HCT116 (cell line): ENCODE data around the gene CELSR3. TPM values are rescaled to one million over a fixed set of nuclear protein-coding genes. Genes with fewer than 3 reads are reported as not detected.

Experiments
- ATAC-seq: fragments of 200-7000 bp; cut with Tn5 transposase; 2 replicates; pipeline ENCODE4 v1.9.1; 2020; ENCODE audit warnings: mild to moderate bottlenecking, moderate library complexity
- BruUV-seq: library from RNA; stranded (reverse); fragments of 400-500 nt; replicated peaks from 2 replicates; lab custom pipeline; 2021; lab: Mats Ljungman, UMichigan
- CTCF ChIA-PET: fragments of 300-600 bp; sonication (Branson Sonifier 250); formaldehyde crosslinking; loops from one replicate; lab custom pipeline; 2021; ENCODE audit warnings: antibody characterized with exemption; lab: Charles Lee
- POLR2A ChIA-PET: fragments of 300-600, 350-600 bp; sonication (Branson Sonifier 250); formaldehyde crosslinking; loops from one replicate; lab custom pipeline; 2021; ENCODE audit warnings: antibody characterized with exemption; lab: Charles Lee
- RAD21 ChIA-PET, 2 experiments: fragments of 300-600 bp; sonication (Branson Sonifier 250); formaldehyde crosslinking; loops; one replicate each; lab custom pipeline; 2023; ENCODE audit warnings: low total read pairs in 2 of 2; ENCODE audit not compliant: uncharacterized antibody in 2 of 2, unreplicated experiment in 2 of 2, low non-redundant PET in 1 of 2; lab: Charles Lee
- DNase-seq: peaks from one replicate; pipeline ENCODE4 v3.0.0-alpha.2; 2010; ENCODE audit warnings: low read depth, low spot score
- H2AFZ ChIP-seq: fragments of 200-600 bp; shearing (Covaris generic), sonication (generic); 2 replicates; pipeline ENCODE4 v1.6.1; 2017; ENCODE audit warnings: low read depth, mixed run types, mixed read lengths, antibody characterized with exemption, low read length; ENCODE audit not compliant: poor library complexity, severe bottlenecking
- H3K27ac ChIP-seq: 2 replicates; pipeline ENCODE4 v1.5.1; 2012; ENCODE audit warnings: low read depth, low read length
- H3K27me3 ChIP-seq: fragments of 200-600 bp; sonication (generic); 2 replicates; pipeline ENCODE4 v1.6.1; 2016; ENCODE audit warnings: mixed run types, low read length, mixed read lengths; ENCODE audit not compliant: insufficient read depth
- H3K36me3 ChIP-seq, 2 experiments: fragments of 200-500 bp in 1 of 2; fragments of 200-600 bp in 1 of 2; sonication (Bioruptor generic) in 1 of 2; sonication (generic) in 1 of 2; 2 replicates each; pipeline versions ENCODE4 v1.5.1 to v1.6.1; 2014 to 2016; ENCODE audit warnings: low read length in 2 of 2, inconsistent platforms in 1 of 2, mixed read lengths in 1 of 2, mixed run types in 1 of 2; ENCODE audit not compliant: insufficient read depth in 2 of 2, control insufficient read depth in 1 of 2
- H3K4me1 ChIP-seq, 2 experiments: fragments of 200-600 bp in 1 of 2; sonication (generic) in 1 of 2; 2 replicates each; pipeline versions ENCODE4 v1.5.1 to v1.6.1; 2012 to 2017; ENCODE audit warnings: low read length in 2 of 2, inconsistent platforms in 1 of 2, mild to moderate bottlenecking in 1 of 2, mixed read lengths in 1 of 2, mixed run types in 1 of 2, moderate library complexity in 1 of 2; ENCODE audit not compliant: insufficient read depth in 2 of 2, control insufficient read depth in 1 of 2
- H3K4me2 ChIP-seq: fragments of 200-600 bp; sonication (generic); 2 replicates; pipeline ENCODE4 v1.6.1; 2017; ENCODE audit warnings: mixed run types, low read length, mixed read lengths
- H3K4me3 ChIP-seq, 2 experiments: fragments of 200-600 bp in 1 of 2; sonication (generic) in 1 of 2; replicated peaks in 1 of 2; 2 replicates each; pipeline ENCODE4 v1.5.1; 2011 to 2016; ENCODE audit warnings: low read length in 2 of 2, control low read depth in 1 of 2, low read depth in 1 of 2, mild to moderate bottlenecking in 1 of 2, mixed read lengths in 1 of 2, mixed run types in 1 of 2
- H3K79me2 ChIP-seq: fragments of 200-600 bp; sonication (generic); 2 replicates; pipeline ENCODE4 v1.6.1; 2017; ENCODE audit warnings: mild to moderate bottlenecking, mixed run types, low read length, moderate library complexity, mixed read lengths; ENCODE audit not compliant: insufficient read depth
- H3K9ac ChIP-seq: fragments of 200-600 bp; sonication (generic); 2 replicates; pipeline ENCODE4 v1.6.1; 2016; ENCODE audit warnings: low read length, mixed read lengths
- H3K9me2 ChIP-seq: fragments of 200-600 bp; sonication (generic), shearing (Covaris generic); 2 replicates; pipeline ENCODE4 v1.6.1; 2017; ENCODE audit warnings: mixed run types, mild to moderate bottlenecking, moderate library complexity; ENCODE audit not compliant: insufficient read depth
- H3K9me3 ChIP-seq, 2 experiments: fragments of 200-500 bp in 1 of 2; fragments of 200-600 bp in 1 of 2; sonication (Bioruptor generic) in 1 of 2; sonication (generic) in 1 of 2; 2 replicates each; pipeline ENCODE4 v1.6.1; 2014 to 2017; ENCODE audit warnings: low read length in 2 of 2, mixed read lengths in 2 of 2, inconsistent platforms in 1 of 2, low read depth in 1 of 2, mild to moderate bottlenecking in 1 of 2, mixed run types in 1 of 2, moderate library complexity in 1 of 2; ENCODE audit not compliant: control insufficient read depth in 1 of 2, insufficient read depth in 1 of 2
- H4K20me1 ChIP-seq: fragments of 200-600 bp; sonication (generic), shearing (Covaris generic); 2 replicates; pipeline ENCODE4 v1.6.1; 2017; ENCODE audit warnings: mixed run types, mild to moderate bottlenecking, moderate library complexity; ENCODE audit not compliant: insufficient read depth
- ATF3 ChIP-seq: IDR thresholded peaks from 2 replicates; pipeline ENCODE4 v1.6.1; 2012
- CBX3 ChIP-seq: IDR thresholded peaks from 2 replicates; pipeline ENCODE4 v1.6.1; 2012; ENCODE audit warnings: low read depth
- CEBPB ChIP-seq: IDR thresholded peaks from 2 replicates; pipeline ENCODE4 v1.6.1; 2012; ENCODE audit warnings: low read depth
- EZH2 ChIP-seq: fragments of 200-600 bp; sonication (generic); IDR thresholded peaks from 2 replicates; pipeline ENCODE4 v1.6.1; 2017; ENCODE audit warnings: antibody characterized with exemption, mixed run types
- EZH2phosphoT487 ChIP-seq: fragments of 200-600 bp; IDR thresholded peaks from 2 replicates; pipeline ENCODE4 v1.6.1; 2018; ENCODE audit warnings: antibody characterized with exemption, borderline replicate concordance
- JUND ChIP-seq: IDR thresholded peaks from 2 replicates; pipeline ENCODE4 v1.6.1; 2012
- MAX ChIP-seq: IDR thresholded peaks from 2 replicates; pipeline ENCODE4 v1.6.1; 2012
- POLR2A ChIP-seq: IDR thresholded peaks from 2 replicates; pipeline ENCODE4 v1.7.0; 2011; ENCODE audit warnings: borderline replicate concordance; ENCODE audit not compliant: insufficient read depth, insufficient read length; ENCODE audit errors: extremely low read depth
- POLR2AphosphoS5 ChIP-seq: IDR thresholded peaks from 2 replicates; pipeline ENCODE4 v1.6.1; 2011; ENCODE audit warnings: mild to moderate bottlenecking, low read depth, low read length, moderate library complexity
- REST ChIP-seq: IDR thresholded peaks from 2 replicates; pipeline ENCODE4 v1.6.1; 2012; ENCODE audit warnings: low read depth
- SIN3A ChIP-seq: IDR thresholded peaks from 2 replicates; pipeline ENCODE4 v1.6.1; 2012; ENCODE audit warnings: low read depth
- YY1 ChIP-seq: IDR thresholded peaks from 2 replicates; pipeline ENCODE4 v1.6.1; 2011; ENCODE audit warnings: low read length, low read depth, moderate library complexity, mild to moderate bottlenecking; ENCODE audit not compliant: insufficient replicate concordance; ENCODE audit errors: extremely low read depth
- ZBTB33 ChIP-seq: IDR thresholded peaks from 2 replicates; pipeline ENCODE4 v1.6.1; 2011; ENCODE audit warnings: mild to moderate bottlenecking, low read length, moderate library complexity; ENCODE audit not compliant: insufficient replicate concordance; ENCODE audit errors: extremely low read depth
- ZNF274 ChIP-seq: fragments of 200-500 bp; sonication (Bioruptor generic); IDR thresholded peaks from 2 replicates; pipeline ENCODE4 v1.6.1; 2014; ENCODE audit warnings: mild to moderate bottlenecking, low read depth, low read length, inconsistent platforms
- intact Hi-C: fragments of 100-400 bp; cut with micrococcal nuclease; formaldehyde crosslinking; loops from 2 replicates; pipeline ENCODE4 v1.10.0; 2022
- total RNA-seq: library from RNA; stranded (reverse); gene quantifications from one replicate; pipeline ENCODE4 v1.2.1, GENCODE V29; 2021; ENCODE audit not compliant: unreplicated experiment

The CELSR3 gene
- total RNA-seq, 1 experiment from 2014 or later, result 7.8 TPM

DNA sequence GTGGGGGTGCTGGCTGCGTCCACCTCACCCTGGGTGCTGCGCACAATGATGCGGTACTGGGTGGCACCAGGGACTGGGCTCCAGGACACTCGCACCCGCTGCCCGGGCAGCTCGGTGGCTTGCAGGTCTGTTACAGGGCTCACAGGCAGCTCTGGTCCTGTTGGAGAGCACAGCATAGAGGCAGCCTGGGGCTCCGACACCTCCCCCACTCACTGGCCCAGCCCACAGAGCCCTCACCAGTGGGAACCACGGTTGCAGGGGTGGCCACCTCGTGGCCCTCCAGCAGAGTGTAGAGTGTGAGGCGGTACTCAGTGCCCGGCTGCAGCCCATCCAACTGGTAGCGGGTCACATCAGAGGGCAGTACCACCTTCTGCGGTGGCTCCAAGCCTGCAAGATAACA is 71.2 kb downstream of the CELSR3 start:
- no peak for TF ChIP-seq EZH2phosphoT487
- TF ChIP-seq POLR2AphosphoS5, result no peak
- no peak for TF ChIP-seq POLR2A
- TF ChIP-seq CEBPB, result no peak
- TF ChIP-seq, all 23 proteins: peak for 0
- CTCF ChIA-PET, result no interaction called here
- RAD21 ChIA-PET, result no interaction called here
- H3K4me1 ChIP-seq, result peaks cover 11 to 18% of the 10 kb centered on the region in 2 experiments
- no peak overlapping the region for H3K4me2 ChIP-seq
- H3K27ac ChIP-seq, result no peak overlapping the region
- no peaks in the 10 kb centered on the region for H3K9me2 ChIP-seq
- no TSS peak for BruUV-seq
- H3K9ac ChIP-seq, result no peak overlapping the region
- no peak overlapping the region for H2AFZ ChIP-seq
- H3K79me2 ChIP-seq, result no peaks in the 10 kb centered on the region
- no peaks in the 10 kb centered on the region for H4K20me1 ChIP-seq
- POLR2A ChIA-PET, result no interaction called here
- DNase-seq (no peak), ATAC-seq (no peak)
- no peaks in the 10 kb centered on the region for H3K27me3 ChIP-seq
- intact Hi-C loops, result no loop called here
- no peak overlapping the region for H3K4me3 ChIP-seq
- no peaks in the 10 kb centered on the region for H3K36me3 ChIP-seq
- H3K9me3 ChIP-seq, result no peaks in the 10 kb centered on the region

- no peak overlapping the region for H3K9ac ChIP-seq
- H3K4me1 ChIP-seq, result no peaks in the 10 kb centered on the region
- no peaks in the 10 kb centered on the region for H3K9me2 ChIP-seq
- DNase-seq (no peak), ATAC-seq (no peak)
- intact Hi-C loops, result no loop called here
- no peak overlapping the region for H3K27ac ChIP-seq
- no peaks in the 10 kb centered on the region for H3K27me3 ChIP-seq
- H4K20me1 ChIP-seq, result no peaks in the 10 kb centered on the region
- no peaks in the 10 kb centered on the region for H3K9me3 ChIP-seq
- H3K4me2 ChIP-seq, result no peak overlapping the region
- POLR2A ChIA-PET, result no interaction called here
- CTCF ChIA-PET, result no interaction called here
- H3K79me2 ChIP-seq, result no peaks in the 10 kb centered on the region
- BruUV-seq, result no TSS peak
- no peak overlapping the region for H3K4me3 ChIP-seq
- no peaks in the 10 kb centered on the region; a peak in 1 of 4 replicates for H3K36me3 ChIP-seq
- no peak overlapping the region for H2AFZ ChIP-seq
- RAD21 ChIA-PET, result no interaction called here
- TF ChIP-seq ZNF274 (no peak), JUND (no peak), YY1 (no peak), CEBPB (no peak), REST (no peak), ZBTB33 (no peak), MAX (no peak), ATF3 (no peak), POLR2AphosphoS5 (no peak), EZH2 (no peak), SIN3A (no peak), CBX3 (no peak)
These were observed 74.5 kb downstream of the CELSR3 start for GRCh38 chr3:48588230-48588629.
